Ovary (tissue), 3 donors: ENCODE results near the gene LIPK.

Source experiments
- EP300 ChIP-seq: sonication (generic); formaldehyde crosslinking; IDR thresholded peaks from one replicate; pipeline ENCODE4 v1.6.1; 2017; ENCODE audit warnings: antibody characterized with exemption
- TF ChIP-seq, protein P1 (sequence below), 3 donors: fragments of 450-650 bp in 2 of 3; fragments of 200-600 bp in 1 of 3; IDR thresholded peaks; one replicate each; pipeline versions ENCODE4 v1.5.1 to v1.8.0; 2016 to 2022; ENCODE audit warnings: antibody characterized with exemption in 3 of 3, mild to moderate bottlenecking in 1 of 3
- donor health status: DM: no; HTN: no; CAD: no.

DNA sequence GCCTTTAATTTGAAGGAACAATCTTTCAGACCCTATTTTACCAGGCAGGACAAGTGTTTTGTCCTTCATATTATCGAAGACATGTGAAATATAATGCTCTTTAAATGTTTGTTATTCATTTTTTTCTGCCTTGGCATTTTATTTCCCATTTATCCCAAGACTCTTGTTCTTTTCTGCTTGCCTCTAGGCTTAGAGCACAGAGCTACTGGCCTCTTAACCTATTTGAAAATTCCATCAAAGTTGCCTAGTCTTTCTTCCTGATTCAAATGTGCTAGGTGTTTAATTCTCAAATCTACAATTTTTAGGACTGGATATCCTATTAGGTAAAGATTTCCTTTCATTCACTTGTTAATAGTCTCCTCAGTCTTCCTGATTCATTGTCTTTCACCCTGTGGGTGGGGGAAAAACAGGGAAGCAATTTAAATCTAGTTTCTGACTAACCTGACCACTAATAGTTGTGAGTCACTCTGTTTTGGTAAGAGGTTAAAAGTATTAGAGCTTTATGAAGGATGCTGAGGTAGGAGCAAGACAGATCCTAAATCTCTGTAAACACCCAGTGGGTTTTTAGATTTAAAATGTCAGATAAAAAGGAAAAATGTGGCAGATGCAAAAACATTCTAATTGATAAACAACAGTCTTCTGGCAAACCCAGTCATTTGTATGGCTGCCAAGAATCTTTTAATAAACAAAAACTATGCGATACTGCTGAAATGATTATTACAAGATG lies 1.5 kb downstream of the LIPK start:
- TF ChIP-seq, protein P1, sequence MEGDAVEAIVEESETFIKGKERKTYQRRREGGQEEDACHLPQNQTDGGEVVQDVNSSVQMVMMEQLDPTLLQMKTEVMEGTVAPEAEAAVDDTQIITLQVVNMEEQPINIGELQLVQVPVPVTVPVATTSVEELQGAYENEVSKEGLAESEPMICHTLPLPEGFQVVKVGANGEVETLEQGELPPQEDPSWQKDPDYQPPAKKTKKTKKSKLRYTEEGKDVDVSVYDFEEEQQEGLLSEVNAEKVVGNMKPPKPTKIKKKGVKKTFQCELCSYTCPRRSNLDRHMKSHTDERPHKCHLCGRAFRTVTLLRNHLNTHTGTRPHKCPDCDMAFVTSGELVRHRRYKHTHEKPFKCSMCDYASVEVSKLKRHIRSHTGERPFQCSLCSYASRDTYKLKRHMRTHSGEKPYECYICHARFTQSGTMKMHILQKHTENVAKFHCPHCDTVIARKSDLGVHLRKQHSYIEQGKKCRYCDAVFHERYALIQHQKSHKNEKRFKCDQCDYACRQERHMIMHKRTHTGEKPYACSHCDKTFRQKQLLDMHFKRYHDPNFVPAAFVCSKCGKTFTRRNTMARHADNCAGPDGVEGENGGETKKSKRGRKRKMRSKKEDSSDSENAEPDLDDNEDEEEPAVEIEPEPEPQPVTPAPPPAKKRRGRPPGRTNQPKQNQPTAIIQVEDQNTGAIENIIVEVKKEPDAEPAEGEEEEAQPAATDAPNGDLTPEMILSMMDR (IDR thresholded peaks at IDR 0.05) = no peak
- no peak for TF ChIP-seq EP300
